Stimulated activated CD8-positive, alpha-beta memory T cell treated with anti-CD3 and anti-CD28 coated beads, Interleukin-7, amount 100 ng/mL, for 48 hours (primary cell): ENCODE results near the gene C14orf132.

ENCODE experiments used
- DNase-seq, 2 donors: peaks; one replicate each; pipeline ENCODE4 v3.0.0-alpha.2; 2020; ENCODE audit warnings: low read depth in 1 of 2; ENCODE audit errors: extremely low read depth in 1 of 2

C14orf132 gene

GRCh38 chr14:96117101-96117897 lies 78.1 kb downstream of the C14orf132 start:
- DNase-seq, result no peak

- no peak for DNase-seq
Observed at GRCh38 chr14:96117960-96118359, 78.8 kb downstream of the C14orf132 start.

- no peak for DNase-seq
Observed at GRCh38 chr14:96118391-96118790, 79.2 kb downstream of the C14orf132 start.

- DNase-seq, result no peak
Observed at GRCh38 chr14:96119947-96120346, 80.8 kb downstream of the C14orf132 start.

GRCh38 chr14:96120392-96120791 lies 81.2 kb downstream of the C14orf132 start:
- DNase-seq, result no peak

- DNase-seq, result no peak
Observed at GRCh38 chr14:96120941-96121340, 81.8 kb downstream of the C14orf132 start.

GRCh38 chr14:96121660-96122395 lies 82.7 kb downstream of the C14orf132 start:
- DNase-seq, result no peak

- no peak for DNase-seq
Observed at GRCh38 chr14:96122496-96122895, 83.3 kb downstream of the C14orf132 start.

GRCh38 chr14:96125536-96125935 lies 86.4 kb downstream of the C14orf132 start:
- no peak for DNase-seq

GRCh38 chr14:96126339-96126782 lies 87.2 kb downstream of the C14orf132 start:
- DNase-seq, result no peak

GRCh38 chr14:96126783-96127271 lies 87.7 kb downstream of the C14orf132 start:
- no peak for DNase-seq

GRCh38 chr14:96129128-96129736 lies 90.1 kb downstream of the C14orf132 start:
- no peak for DNase-seq

GRCh38 chr14:96130391-96130790 lies 91.2 kb downstream of the C14orf132 start:
- DNase-seq, result no peak

GRCh38 chr14:96130854-96131253 lies 91.7 kb downstream of the C14orf132 start:
- no peak for DNase-seq

- DNase-seq, result no peak
Observed at GRCh38 chr14:96131836-96132235, 92.7 kb downstream of the C14orf132 start.

- no peak for DNase-seq
Observed at GRCh38 chr14:96134508-96134907, 95.3 kb downstream of the C14orf132 start.

- DNase-seq, result no peak
Observed at GRCh38 chr14:96135285-96135684, 96.1 kb downstream of the C14orf132 start.

GRCh38 chr14:96136371-96137005 lies 97.3 kb downstream of the C14orf132 start:
- no peak for DNase-seq

GRCh38 chr14:96138241-96138640 lies 99.1 kb downstream of the C14orf132 start:
- DNase-seq, result no peak

- DNase-seq, result no peak
Observed at GRCh38 chr14:96139169-96139568, 100.0 kb downstream of the C14orf132 start.

GRCh38 chr14:96139879-96140278 lies 100.7 kb downstream of the C14orf132 start:
- DNase-seq, result no peak
